ENCODE data around the gene NSDHL.

The NSDHL gene

DNA sequence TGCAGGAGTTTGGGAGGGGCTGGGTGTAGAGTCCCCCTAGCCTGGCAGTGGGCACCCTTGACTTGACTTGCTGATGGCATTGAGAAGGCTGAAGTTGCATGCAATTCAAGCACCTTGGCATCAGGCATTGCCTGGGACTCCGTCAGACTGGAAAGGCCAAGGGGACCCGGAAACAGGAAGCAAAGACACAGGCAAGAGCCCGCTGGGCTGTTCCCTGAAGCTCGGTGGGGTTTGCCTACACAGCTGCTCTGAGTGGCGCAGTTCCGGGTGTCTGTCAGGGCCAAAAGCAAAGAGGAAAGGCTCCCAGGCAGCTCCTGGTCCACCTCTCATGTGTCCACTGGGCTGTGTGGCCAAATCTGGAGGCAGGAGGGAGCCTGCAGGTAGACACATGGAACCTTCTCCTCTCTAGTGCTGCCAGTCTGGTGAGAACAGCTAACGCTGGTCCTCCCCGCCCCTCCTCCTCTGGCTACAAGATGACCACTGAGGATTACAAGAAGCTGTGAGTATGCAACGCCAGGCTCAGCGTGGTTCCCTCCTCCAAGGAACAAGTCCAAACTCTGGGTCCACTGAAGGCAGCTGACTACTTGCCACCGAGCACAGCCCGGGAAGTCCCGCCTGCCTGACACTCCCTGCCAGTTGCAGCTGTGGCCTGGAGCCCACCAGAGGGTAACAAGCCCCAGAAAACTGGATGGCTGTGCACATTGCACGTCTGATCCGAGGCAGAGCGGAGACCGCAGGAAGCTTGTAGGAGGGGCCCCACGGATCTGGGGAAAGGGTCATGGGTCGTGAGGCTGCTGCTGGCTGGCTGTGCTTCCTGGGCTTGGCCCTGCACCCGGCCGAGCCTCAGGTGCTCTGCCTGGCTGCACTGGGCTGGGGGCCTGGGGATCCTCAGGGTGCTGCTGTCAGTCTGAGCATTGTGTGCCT lies 87.1 kb downstream of the NSDHL start:
- DNase-seq: no peak

DNA sequence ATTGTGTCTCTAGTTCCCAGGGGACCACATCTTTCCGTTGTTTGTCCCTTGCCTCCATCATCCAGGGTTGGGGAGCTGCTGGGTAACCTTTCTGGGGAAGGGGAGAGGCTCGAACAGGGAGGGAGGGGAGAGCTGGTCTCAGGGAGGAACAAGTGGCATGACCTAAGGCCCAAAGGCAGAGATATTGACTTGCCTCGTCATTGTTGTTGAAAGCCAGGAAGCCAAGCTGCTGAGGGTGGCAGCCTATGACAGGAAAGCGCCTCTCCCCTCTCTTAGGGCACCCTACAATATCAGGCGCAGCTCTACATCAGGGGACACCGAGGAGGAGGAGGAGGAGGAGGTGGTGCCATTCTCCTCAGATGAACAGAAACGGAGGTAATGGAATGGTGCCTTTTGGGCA lies 87.8 kb downstream of the NSDHL start:
- no peak for DNase-seq

All from stimulated activated CD4-positive, alpha-beta T cell treated with anti-CD3 and anti-CD28 coated beads, Interleukin-4, amount 100 ng/mL, for 1 hour (primary cell).